K562 (cell line): ENCODE measurements around the gene MRPL28. TPM values are rescaled to one million over a fixed set of nuclear protein-coding genes. Genes with fewer than 3 reads are reported as not detected.

Source experiments
- ATAC-seq: fragments of 200-7000 bp; cut with Tn5 transposase; 3 replicates; pipeline ENCODE4 v1.9.1; 2020; ENCODE audit warnings: moderate library complexity
- BruUV-seq: library from RNA; stranded (reverse); fragments of 400-500 nt; replicated peaks from 2 replicates; lab custom pipeline; 2021; lab: Mats Ljungman, UMichigan
- CTCF ChIA-PET: fragments of 300-600 bp; formaldehyde crosslinking; extraction: SDS; loops from one replicate; lab custom pipeline; 2021; ENCODE audit warnings: low intra/inter-chr PET ratio; lab: Yijun Ruan, JAX
- POLR2A ChIA-PET: fragments of 300-600, 350-650 bp; sonication (Branson Sonifier 250); formaldehyde crosslinking; extraction: SDS; loops from one replicate; lab custom pipeline; 2021; ENCODE audit warnings: antibody characterized with exemption, inconsistent platforms; lab: Yijun Ruan, JAX
- DNase-seq, 4 experiments: peaks; one replicate each; pipeline versions ENCODE4 v3.0.0 to v3.0.0-alpha.2; 2011 to 2018; ENCODE audit warnings: low spot score in 3 of 4, mixed read lengths in 3 of 4; ENCODE audit errors: extremely low read depth in 1 of 4
- FAIRE-seq: peaks from 2 replicates; lab custom pipeline; 2011; peaks lifted over from hg19 to GRCh38; lab: Jason Lieb, UNC
- H2AFZ ChIP-seq: 2 replicates; pipeline ENCODE4 v1.6.0; 2011; ENCODE audit warnings: low read depth, low read length, control low read depth, inconsistent platforms
- H3K27ac ChIP-seq: fragments of 200-600 bp; 3 replicates; pipeline ENCODE4 v1.8.0; 2011; ENCODE audit warnings: low read depth, mild to moderate bottlenecking, control low read depth, inconsistent platforms, low read length, moderate library complexity, mixed read lengths; ENCODE audit errors: extremely low read depth
- H3K27me3 ChIP-seq, 2 experiments: fragments of 300-600 bp in 1 of 2; 2 replicates in 1 of 2; 3 replicates in 1 of 2; pipeline versions ENCODE4 v1.6.0 to v1.8.0; 2011; ENCODE audit warnings: inconsistent platforms in 2 of 2, low read length in 2 of 2, mild to moderate bottlenecking in 1 of 2, mixed read lengths in 1 of 2, moderate library complexity in 1 of 2; ENCODE audit not compliant: control insufficient read depth in 2 of 2, insufficient read depth in 2 of 2
- H3K36me3 ChIP-seq: fragments of 300-600 bp; 3 replicates; pipeline ENCODE4 v1.8.0; 2011; ENCODE audit warnings: mild to moderate bottlenecking, low read length, inconsistent platforms; ENCODE audit not compliant: control insufficient read depth, insufficient read depth
- H3K4me1 ChIP-seq, 2 experiments: fragments of 200-600 bp in 1 of 2; replicated peaks in 1 of 2; 2 replicates in 1 of 2; 3 replicates in 1 of 2; pipeline versions ENCODE4 v1.5.1 to v1.8.0; 2011; ENCODE audit warnings: inconsistent platforms in 2 of 2, low read length in 2 of 2, mild to moderate bottlenecking in 1 of 2, mixed read lengths in 1 of 2, moderate library complexity in 1 of 2; ENCODE audit not compliant: control insufficient read depth in 2 of 2, insufficient read depth in 2 of 2
- H3K4me2 ChIP-seq: 2 replicates; pipeline ENCODE4 v1.6.1; 2011; ENCODE audit warnings: low read length, control low read depth, inconsistent platforms, mixed read lengths; ENCODE audit not compliant: insufficient read depth
- H3K4me3 ChIP-seq: fragments of 200-600 bp; sonication (generic), shearing (Covaris generic); 2 replicates; pipeline ENCODE4 v1.5.1; 2016; ENCODE audit warnings: control low read depth, inconsistent platforms
- H3K79me2 ChIP-seq: fragments of 200-600 bp; 3 replicates; pipeline ENCODE4 v1.8.0; 2011; ENCODE audit warnings: low read length, inconsistent platforms; ENCODE audit not compliant: control insufficient read depth, insufficient read depth
- H3K9ac ChIP-seq, 2 experiments: 2 replicates each; pipeline versions ENCODE4 v1.6.0 to v1.6.1; 2011; ENCODE audit warnings: low read depth in 2 of 2, low read length in 2 of 2, control low read depth in 1 of 2, inconsistent platforms in 1 of 2, mild to moderate bottlenecking in 1 of 2, mixed read lengths in 1 of 2; ENCODE audit not compliant: insufficient read depth in 1 of 2
- H3K9me1 ChIP-seq: one replicate; pipeline ENCODE4 v1.6.0; 2011; ENCODE audit warnings: inconsistent platforms, mild to moderate bottlenecking, low read length, moderate library complexity; ENCODE audit not compliant: control insufficient read depth, insufficient read depth
- H3K9me3 ChIP-seq: replicated peaks from 2 replicates; pipeline ENCODE4 v1.5.1; 2011; ENCODE audit warnings: low read depth, low read length, inconsistent platforms; ENCODE audit not compliant: control insufficient read depth, insufficient read depth
- H4K20me1 ChIP-seq: replicated peaks from 2 replicates; pipeline ENCODE4 v1.6.1; 2011; ENCODE audit warnings: low read length, inconsistent platforms, mixed read lengths; ENCODE audit not compliant: control insufficient read depth, insufficient read depth
- BRD9 ChIP-seq: fragments of 450-650 bp; IDR thresholded peaks from 2 replicates; pipeline ENCODE4 v1.6.1; 2018; ENCODE audit warnings: low read depth; ENCODE audit not compliant: partially characterized antibody
- CHD1 ChIP-seq: fragments of 200-600 bp; sonication (generic); IDR thresholded peaks from one replicate; pipeline ENCODE4 v1.6.1; 2012; ENCODE audit warnings: mild to moderate bottlenecking, moderate library complexity, low read length, inconsistent platforms
- FOXK2 ChIP-seq, 2 experiments: fragments of 450-650 bp; IDR thresholded peaks in 1 of 2; conservative IDR thresholded peaks in 1 of 2; 2 replicates each; pipeline ENCODE4 v1.6.1; 2016; ENCODE audit warnings: low read depth in 2 of 2, mild to moderate bottlenecking in 1 of 2
- GTF2A2 ChIP-seq: IDR thresholded peaks from 2 replicates; pipeline ENCODE4 v1.6.1; 2016; ENCODE audit warnings: mild to moderate bottlenecking, missing genetic modification characterization, missing compliant biosample characterization
- HNRNPL ChIP-seq: fragments of 200-400 bp; formaldehyde crosslinking; IDR thresholded peaks from 2 replicates; pipeline ENCODE4 v1.6.1; 2017; ENCODE audit warnings: low read depth, mild to moderate bottlenecking, low read length
- MEIS2 ChIP-seq: fragments of 450-650 bp; IDR thresholded peaks from 2 replicates; pipeline ENCODE4 v1.6.1; 2014; ENCODE audit warnings: mild to moderate bottlenecking; ENCODE audit not compliant: partially characterized antibody
- NFIC ChIP-seq: fragments of 450-650 bp; IDR thresholded peaks from 2 replicates; pipeline ENCODE4 v1.6.1; 2017; ENCODE audit warnings: mild to moderate bottlenecking, inconsistent platforms
- NFYB ChIP-seq: IDR thresholded peaks from 2 replicates; pipeline ENCODE4 v1.6.1; 2011; ENCODE audit warnings: mild to moderate bottlenecking, moderate library complexity; ENCODE audit not compliant: insufficient read length; ENCODE audit errors: extremely low read depth
- NR1H2 ChIP-seq: sonication (generic); formaldehyde crosslinking; IDR thresholded peaks from 2 replicates; pipeline ENCODE4 v1.4.0; 2020; ENCODE audit warnings: mild to moderate bottlenecking, missing genetic modification reagents
- PURB ChIP-seq: sonication (generic); formaldehyde crosslinking; IDR thresholded peaks from 2 replicates; pipeline ENCODE4 v1.9.0; 2021; ENCODE audit warnings: low read depth, mild to moderate bottlenecking, missing genetic modification reagents
- RFX7 ChIP-seq: fragments of 250-450 bp; sonication (Bioruptor Pico); IDR thresholded peaks from 2 replicates; pipeline ENCODE4 v1.5.1; 2021; ENCODE audit warnings: mild to moderate bottlenecking
- RHOXF2B ChIP-seq: fragments of 250-450 bp; sonication (Bioruptor Pico); conservative IDR thresholded peaks from 2 replicates; pipeline ENCODE4 v1.5.1; 2021
- ZNF3 ChIP-seq: fragments of 250-450 bp; sonication (Bioruptor Pico); IDR thresholded peaks from 2 replicates; pipeline ENCODE4 v1.5.0; 2021; ENCODE audit warnings: mild to moderate bottlenecking, moderate library complexity
- ZSCAN32 ChIP-seq: fragments of 450-650 bp; formaldehyde crosslinking; IDR thresholded peaks from 2 replicates; pipeline ENCODE4 v1.4.0; 2020; ENCODE audit warnings: mild to moderate bottlenecking, moderate library complexity
- WGBS: fragments of 100-300 bp; shearing (Covaris generic); methylation state at CpG from one replicate; pipeline ENCODE4 v1.1.6; 2016; ENCODE audit warnings: low coverage, mixed read lengths; ENCODE audit not compliant: insufficient coverage; ENCODE audit errors: missing lambda C conversion rate; 5-methylcytosine and 5-hydroxymethylcytosine counted together
- in situ Hi-C: fragments of 300-500 bp; cut with MboI; formaldehyde crosslinking; loops from 4 replicates; pipeline ENCODE4 v1.15.0; 2018; ENCODE audit warnings: inconsistent platforms, mixed read lengths
- intact Hi-C: fragments of 100-400 bp; cut with micrococcal nuclease; formaldehyde crosslinking; loops from 2 replicates; pipeline ENCODE4 v1.14.2; 2022
- polyA plus RNA-seq, 8 experiments: library from polyadenylated mRNA; depleted of rRNA in 4 of 8; stranded (reverse) in 5 of 8; unstranded in 3 of 8; fragments of >200 nt; fragmentation: Nextera tagmentation in 2 of 8; fragmentation: Illumina TruSeq in 1 of 8; extraction: Ambion mirVana in 2 of 8; extraction: Trizol in 1 of 8; gene quantifications; 2 replicates each; pipeline versions ENCODE4 v1.2.1 to v1.2.3, GENCODE V29; 2011 to 2014; ENCODE audit warnings: inconsistent platforms in 1 of 8, missing spikeins in 1 of 8
- total RNA-seq, 7 experiments: library from RNA; depleted of rRNA in 6 of 7; stranded (reverse); fragments of >200 nt in 6 of 7; fragmentation: Illumina TruSeq in 2 of 7; extraction: Trizol in 2 of 7; gene quantifications; 2 replicates each; pipeline versions ENCODE4 v1.2.1 to v1.2.3, GENCODE V29; 2011 to 2021; ENCODE audit warnings: low replicate concordance in 1 of 7
- TF ChIP-seq, protein P1 (sequence below), 3 experiments: IDR thresholded peaks in 2 of 3; conservative IDR thresholded peaks in 1 of 3; 2 replicates each; pipeline ENCODE4 v1.5.1; 2011 to 2012; ENCODE audit warnings: low read length in 3 of 3, mild to moderate bottlenecking in 3 of 3, control low read depth in 2 of 3, improper control_type of control experiment in 1 of 3, inconsistent platforms in 1 of 3, low read depth in 1 of 3, mixed read lengths in 1 of 3, moderate library complexity in 1 of 3; ENCODE audit not compliant: insufficient read depth in 2 of 3
- TF ChIP-seq, protein P2 (sequence below): conservative IDR thresholded peaks from 2 replicates; pipeline ENCODE4 v1.6.1; 2011; ENCODE audit warnings: low read depth, mild to moderate bottlenecking, low read length; ENCODE audit not compliant: control insufficient read depth

Gene MRPL28
- total and polyA plus RNA-seq, 9 of the 15 experiments (the other 6 are each of a cell fraction or from before 2014, with no cell fraction given): 2.5 to 323 (median 175) TPM

DNA sequence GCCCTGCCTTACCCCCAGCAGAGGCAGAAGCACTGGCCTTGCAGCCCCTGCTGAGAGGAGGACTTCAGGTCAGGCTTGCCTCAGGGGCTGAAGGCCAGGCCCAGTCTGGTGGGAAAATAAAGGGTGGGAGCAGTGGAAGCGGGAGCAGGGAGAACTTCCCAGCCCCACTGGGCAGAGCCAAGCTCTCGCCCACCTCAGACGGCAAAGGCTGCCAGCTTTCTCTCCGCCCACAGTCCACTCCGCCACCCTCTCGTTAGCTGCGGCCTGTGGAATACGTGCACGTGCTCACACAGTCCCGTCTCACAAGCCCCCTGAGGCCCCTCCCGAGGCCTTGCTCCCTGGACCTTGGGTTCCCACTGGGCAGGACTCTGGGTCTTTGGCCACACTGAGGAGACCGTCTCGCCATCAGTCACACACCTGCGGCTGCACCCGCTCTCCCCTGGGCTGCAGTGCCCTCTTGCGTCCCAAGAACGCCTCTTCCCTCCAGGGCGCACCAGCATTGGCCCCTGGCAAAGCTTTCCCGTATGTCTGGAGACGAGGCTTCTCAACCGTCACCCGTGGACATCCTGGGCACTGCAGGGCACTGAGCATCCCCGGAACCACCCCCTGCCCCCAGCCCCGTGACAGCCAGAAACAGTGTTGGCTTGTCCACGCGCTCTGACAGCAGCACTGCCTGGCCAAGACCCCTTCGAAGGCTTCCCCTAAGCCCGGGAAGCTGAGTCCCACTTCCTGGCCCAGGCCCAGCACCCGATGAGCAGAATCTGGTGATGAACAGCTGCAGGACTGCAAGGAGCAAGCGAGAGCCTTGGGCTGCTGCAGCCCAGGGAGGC lies 8.3 kb downstream of the MRPL28 start (continued):
- TF ChIP-seq, protein P1, sequence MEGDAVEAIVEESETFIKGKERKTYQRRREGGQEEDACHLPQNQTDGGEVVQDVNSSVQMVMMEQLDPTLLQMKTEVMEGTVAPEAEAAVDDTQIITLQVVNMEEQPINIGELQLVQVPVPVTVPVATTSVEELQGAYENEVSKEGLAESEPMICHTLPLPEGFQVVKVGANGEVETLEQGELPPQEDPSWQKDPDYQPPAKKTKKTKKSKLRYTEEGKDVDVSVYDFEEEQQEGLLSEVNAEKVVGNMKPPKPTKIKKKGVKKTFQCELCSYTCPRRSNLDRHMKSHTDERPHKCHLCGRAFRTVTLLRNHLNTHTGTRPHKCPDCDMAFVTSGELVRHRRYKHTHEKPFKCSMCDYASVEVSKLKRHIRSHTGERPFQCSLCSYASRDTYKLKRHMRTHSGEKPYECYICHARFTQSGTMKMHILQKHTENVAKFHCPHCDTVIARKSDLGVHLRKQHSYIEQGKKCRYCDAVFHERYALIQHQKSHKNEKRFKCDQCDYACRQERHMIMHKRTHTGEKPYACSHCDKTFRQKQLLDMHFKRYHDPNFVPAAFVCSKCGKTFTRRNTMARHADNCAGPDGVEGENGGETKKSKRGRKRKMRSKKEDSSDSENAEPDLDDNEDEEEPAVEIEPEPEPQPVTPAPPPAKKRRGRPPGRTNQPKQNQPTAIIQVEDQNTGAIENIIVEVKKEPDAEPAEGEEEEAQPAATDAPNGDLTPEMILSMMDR (IDR thresholded peaks at IDR 0.05 in 2 of 3, conservative IDR thresholded peaks at IDR 0.05 in 1 of 3; ENCODE audit: insufficient read depth in 2 of 3, low read depth in 1 of 3, low read length in 3 of 3): peak; percentile 79 to 87 (median 80)
- TF ChIP-seq BRD9: no peak
- TF ChIP-seq GTF2A2 (tag): no peak

DNA sequence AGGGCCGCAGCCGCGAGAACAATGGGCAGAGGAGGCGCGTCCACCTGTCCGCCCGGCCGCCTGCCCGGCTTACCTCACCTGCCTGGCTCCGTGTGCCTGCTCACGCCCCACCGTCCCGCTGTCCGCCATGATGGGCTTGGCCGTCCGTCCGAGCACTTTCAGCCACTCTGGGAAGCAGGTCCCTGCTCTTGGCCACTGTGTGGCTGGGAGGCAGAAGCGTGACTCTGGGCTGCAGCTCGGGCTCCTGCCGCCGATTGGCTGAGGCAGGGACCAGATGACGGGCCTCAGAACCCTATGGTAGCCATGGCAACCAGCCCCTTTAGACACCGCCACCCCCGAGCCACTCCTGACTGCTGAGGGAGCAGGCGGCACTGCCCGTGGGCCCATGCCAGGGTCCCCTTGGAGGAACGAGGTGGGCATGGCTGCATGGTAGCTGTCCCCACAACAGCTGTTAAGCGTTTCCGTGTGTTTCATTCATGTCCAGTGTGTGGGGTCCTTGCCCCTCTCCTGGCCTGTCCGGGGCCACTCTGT lies 8.9 kb downstream of the MRPL28 start:
- intact Hi-C loops: no loop called here
- Histone ChIP-seq H3K9ac (peak overlapping the region in 1 of 2 experiments; percentile 35; a peak in 1 of 4 replicates), H3K27me3 (no peaks in the 10 kb centered on the region), H3K79me2 (no peaks in the 10 kb centered on the region), H2AFZ (no peak overlapping the region), H3K9me3 (no peaks in the 10 kb centered on the region), H3K27ac (no peak overlapping the region), H3K4me1 (peaks cover 6 to 72% of the 10 kb centered on the region in 2 experiments; a peak in 4 of 5 replicates), H4K20me1 (no peaks in the 10 kb centered on the region), H3K9me1 (peaks cover 4% of the 10 kb centered on the region), H3K36me3 (peaks cover 6% of the 10 kb centered on the region; the same call in 1 of the 3 replicates), H3K4me3 (no peak overlapping the region), H3K4me2 (no peak overlapping the region)
- in situ Hi-C loops: no loop called here
- ATAC-seq: no peak
- ChIA-PET CTCF (interaction anchor here (0.6 to 0.8 kb wide), 2 partner anchors 136 to 295 kb away, joined by 3 read pairs; no protein-coding TSS in a partner anchor), POLR2A (interaction anchor here (1.6 kb wide), 2 partner anchors 9 to 133 kb away, joined by 4 read pairs; partner anchors contain the start of gene MRPL28)
- BruUV-seq: no TSS peak
- no peak for DNase-seq
- FAIRE-seq: no peak
- WGBS: 66% methylated on average over 30 of the region's 30 CpGs
- no peak for TF ChIP-seq CHD1
- TF ChIP-seq RFX7 (CRISPR knock-in tag): no peak
- no peak for TF ChIP-seq NFIC
- peak; percentile 13 for TF ChIP-seq NFYB
- no peak for TF ChIP-seq RHOXF2B (CRISPR knock-in tag)
- no peak for TF ChIP-seq ZNF3 (CRISPR knock-in tag)
- no peak for TF ChIP-seq PURB (CRISPR knock-in tag)
- TF ChIP-seq MEIS2: no peak
- no peak for TF ChIP-seq ZSCAN32 (CRISPR knock-in tag)
- no peak for TF ChIP-seq FOXK2 (conservative IDR thresholded peaks at IDR 0.05 in 1 of 2, IDR thresholded peaks at IDR 0.05 in 1 of 2; ENCODE audit: low read depth in 2 of 2)
- TF ChIP-seq, protein P2, sequence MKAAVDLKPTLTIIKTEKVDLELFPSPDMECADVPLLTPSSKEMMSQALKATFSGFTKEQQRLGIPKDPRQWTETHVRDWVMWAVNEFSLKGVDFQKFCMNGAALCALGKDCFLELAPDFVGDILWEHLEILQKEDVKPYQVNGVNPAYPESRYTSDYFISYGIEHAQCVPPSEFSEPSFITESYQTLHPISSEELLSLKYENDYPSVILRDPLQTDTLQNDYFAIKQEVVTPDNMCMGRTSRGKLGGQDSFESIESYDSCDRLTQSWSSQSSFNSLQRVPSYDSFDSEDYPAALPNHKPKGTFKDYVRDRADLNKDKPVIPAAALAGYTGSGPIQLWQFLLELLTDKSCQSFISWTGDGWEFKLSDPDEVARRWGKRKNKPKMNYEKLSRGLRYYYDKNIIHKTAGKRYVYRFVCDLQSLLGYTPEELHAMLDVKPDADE: no peak
- TF ChIP-seq HNRNPL: 0 out of 2 replicates have a peak, but pooled peaks have one; percentile 59
- no peak for TF ChIP-seq NR1H2 (CRISPR knock-in tag)
